B cell (primary cell): ENCODE results near the gene ARMH3. TPM values are rescaled to one million over a fixed set of nuclear protein-coding genes. Genes with fewer than 3 reads are reported as not detected.

Experiments
- ATAC-seq: fragments of 200-7000 bp; cut with Tn5 transposase; one replicate; pipeline ENCODE4 v1.10.0; 2021; ENCODE audit warnings: low read depth, mild to moderate bottlenecking, moderate number of reproducible peaks, moderate library complexity
- CTCF ChIA-PET: fragments of 350-600 bp; sonication (Branson Sonifier 250); formaldehyde crosslinking; loops from one replicate; lab custom pipeline; 2021; ENCODE audit warnings: antibody characterized with exemption, inconsistent platforms; lab: Charles Lee
- POLR2A ChIA-PET: fragments of 350-600 bp; sonication (Branson Sonifier 250); formaldehyde crosslinking; loops from one replicate; lab custom pipeline; 2021; ENCODE audit warnings: antibody characterized with exemption; lab: Charles Lee
- DNase-seq: peaks from one replicate; pipeline ENCODE4 v3.0.0; 2013
- H2AFZ ChIP-seq: 2 replicates; pipeline ENCODE4 v1.6.1; 2012; ENCODE audit warnings: mild to moderate bottlenecking, low read depth, low read length; ENCODE audit not compliant: insufficient read depth, poor library complexity, severe bottlenecking
- H3K27ac ChIP-seq, 2 donors: 1 replicate in 1 of 2; 2 replicates in 1 of 2; pipeline ENCODE4 v1.5.1; 2012 to 2013; ENCODE audit warnings: low read length in 2 of 2, mild to moderate bottlenecking in 2 of 2, moderate library complexity in 1 of 2
- H3K27me3 ChIP-seq, 4 experiments: fragments of 200-600 bp in 1 of 4; sonication (generic) in 1 of 4; replicated peaks in 1 of 4; 1 replicate in 2 of 4; 2 replicates in 2 of 4; pipeline versions ENCODE4 v1.6.1 to v1.7.0; 2013 to 2016; ENCODE audit warnings: low read length in 3 of 4, mild to moderate bottlenecking in 2 of 4, mixed read lengths in 1 of 4, moderate library complexity in 1 of 4; ENCODE audit not compliant: insufficient read depth in 4 of 4, control insufficient read depth in 3 of 4; ENCODE audit errors: control extremely low read depth in 1 of 4
- H3K36me3 ChIP-seq, 2 experiments: replicated peaks in 1 of 2; 1 replicate in 1 of 2; 2 replicates in 1 of 2; pipeline versions ENCODE4 v1.6.1 to v1.7.1; 2013; ENCODE audit warnings: low read length in 1 of 2; ENCODE audit not compliant: insufficient read depth in 2 of 2, control insufficient read depth in 1 of 2; ENCODE audit errors: control extremely low read depth in 1 of 2, extremely low read depth in 1 of 2
- H3K4me1 ChIP-seq, 2 donors: fragments of 200-600 bp in 1 of 2; sonication (generic) in 1 of 2; 1 replicate in 1 of 2; 2 replicates in 1 of 2; pipeline versions ENCODE4 v1.5.1 to v1.6.1; 2013 to 2017; ENCODE audit warnings: low read length in 2 of 2; ENCODE audit not compliant: control insufficient read depth in 2 of 2, insufficient read depth in 2 of 2
- H3K4me2 ChIP-seq: replicated peaks from 2 replicates; pipeline ENCODE3; 2012; ENCODE audit warnings: mild to moderate bottlenecking, low read depth, low read length; ENCODE audit not compliant: poor library complexity, severe bottlenecking
- H3K4me3 ChIP-seq, 5 experiments: fragments of 200-600 bp in 1 of 5; sonication (generic) in 1 of 5; 1 replicate in 3 of 5; 2 replicates in 2 of 5; pipeline versions ENCODE4 v1.5.1 to v1.7.0; 2011 to 2016; ENCODE audit warnings: low read length in 4 of 5, mild to moderate bottlenecking in 4 of 5, low read depth in 2 of 5, control low read depth in 1 of 5, moderate library complexity in 1 of 5; ENCODE audit not compliant: insufficient read depth in 1 of 5; ENCODE audit errors: control extremely low read depth in 1 of 5, extremely low read depth in 1 of 5
- H3K79me2 ChIP-seq: fragments of 200-600 bp; sonication (generic); one replicate; pipeline ENCODE4 v1.6.0; 2016; ENCODE audit warnings: low read length; ENCODE audit not compliant: control insufficient read depth, insufficient read depth
- H3K9ac ChIP-seq: fragments of 200-600 bp; sonication (generic); 2 replicates; pipeline ENCODE4 v1.6.1; 2017; ENCODE audit warnings: mild to moderate bottlenecking, low read length, moderate library complexity
- H3K9me3 ChIP-seq, 3 donors: one replicate each; pipeline versions ENCODE4 v1.6.1 to v1.7.1; 2013; ENCODE audit warnings: low read length in 2 of 3; ENCODE audit not compliant: control insufficient read depth in 2 of 3, insufficient read depth in 1 of 3; ENCODE audit errors: control extremely low read depth in 1 of 3
- H4K20me1 ChIP-seq: 2 replicates; pipeline ENCODE4 v1.6.0; 2012; ENCODE audit warnings: mild to moderate bottlenecking, low read length; ENCODE audit not compliant: insufficient read depth, control insufficient read depth, poor library complexity, severe bottlenecking
- H3K27ac Mint-ChIP-seq: one replicate; pipeline ENCODE4 v1.8.0; 2021; ENCODE audit warnings: mixed read lengths
- H3K27me3 Mint-ChIP-seq: one replicate; pipeline ENCODE4 v1.8.0; 2021; ENCODE audit warnings: mixed read lengths
- H3K4me1 Mint-ChIP-seq: one replicate; pipeline ENCODE4 v1.8.0; 2021; ENCODE audit warnings: mixed read lengths
- H3K4me3 Mint-ChIP-seq: one replicate; pipeline ENCODE4 v1.8.0; 2021; ENCODE audit warnings: mixed read lengths
- H3K9me3 Mint-ChIP-seq: one replicate; pipeline ENCODE4 v1.8.0; 2022; ENCODE audit warnings: mixed read lengths; ENCODE audit not compliant: insufficient read depth
- CTCF ChIP-seq: fragments of 200-600 bp; IDR thresholded peaks from one replicate; pipeline ENCODE4 v1.8.0; 2022; ENCODE audit warnings: antibody characterized with exemption, mild to moderate bottlenecking
- EZH2 ChIP-seq: IDR thresholded peaks from 2 replicates; pipeline ENCODE4 v1.6.1; 2012; ENCODE audit warnings: borderline replicate concordance, low read depth, mild to moderate bottlenecking, moderate library complexity, low read length; ENCODE audit not compliant: insufficient read depth, poor library complexity, severe bottlenecking
- WGBS: methylation state at CpG from one replicate; pipeline ENCODE4 v1.1.5; 2013; ENCODE audit warnings: missing lambda C conversion rate; ENCODE audit not compliant: insufficient coverage; 5-methylcytosine and 5-hydroxymethylcytosine counted together
- intact Hi-C: fragments of 100-400 bp; cut with micrococcal nuclease; formaldehyde crosslinking; loops from one replicate; pipeline ENCODE4 v1.10.0; 2022
- polyA plus RNA-seq: library from polyadenylated mRNA; depleted of rRNA; stranded (reverse); fragments of >200 nt; gene quantifications from 2 replicates; pipeline ENCODE4 v1.2.3, GENCODE V29; 2012
- total RNA-seq, 2 donors: library from RNA; stranded (reverse); fragments of 120-200 nt in 1 of 2; gene quantifications; 1 replicate in 1 of 2; 2 replicates in 1 of 2; pipeline versions ENCODE4 v1.2.3 to v1.2.4, GENCODE V29; 2013 to 2022

ARMH3 gene
- total and polyA plus RNA-seq, 2 donors (not counting 1 experiment from before 2014, with no cell fraction given): 33.4 to 40.7 TPM

GRCh38 chr10:101897633-101898032 is 158.3 kb downstream of the ARMH3 start:
- Histone ChIP-seq H3K4me2 (peak overlapping the region; percentile 12), H3K9ac (no peak overlapping the region), H4K20me1 (no peaks in the 10 kb centered on the region), H3K36me3 (peaks cover 0 to 1% of the 10 kb centered on the region in 2 experiments), H3K79me2 (peaks cover 43% of the 10 kb centered on the region), H2AFZ (no peak overlapping the region), H3K27me3 (no peaks in the 10 kb centered on the region), H3K27ac (no peak overlapping the region), H3K9me3 (no peaks in the 10 kb centered on the region), H3K4me3 (no peak overlapping the region), H3K4me1 (peaks cover 56 to 70% of the 10 kb centered on the region in 2 donors)
- TF ChIP-seq EZH2: no peak
- TF ChIP-seq CTCF: no peak
- ATAC-seq (no peak), DNase-seq (no peak)
- H3K27ac Mint-ChIP-seq: no peak overlapping the region
- H3K9me3 Mint-ChIP-seq: no peaks in the 10 kb centered on the region
- no peak overlapping the region for H3K4me3 Mint-ChIP-seq
- 87% methylated on average over 3 of the region's 4 CpGs for WGBS
- intact Hi-C loops: no loop called here
- ChIA-PET CTCF (interaction anchor here (1.2 to 30.4 kb wide), 9 partner anchors 8 to 108 kb away, joined by 3 to 986 read pairs (median 4); no protein-coding TSS in a partner anchor), POLR2A (interaction anchor here (0.5 to 0.7 kb wide), 2 partner anchors 43 to 49 kb away, joined by 3 to 5 read pairs; no protein-coding TSS in a partner anchor)
- H3K27me3 Mint-ChIP-seq: no peaks in the 10 kb centered on the region
- peaks cover 74% of the 10 kb centered on the region for H3K4me1 Mint-ChIP-seq

GRCh38 chr10:101896225-101896877 is 159.6 kb downstream of the ARMH3 start:
- no peaks in the 10 kb centered on the region for H3K9me3 ChIP-seq
- H3K27ac ChIP-seq: no peak overlapping the region
- ChIA-PET POLR2A (no interaction called here), CTCF (interaction anchor here (0.6 to 30.4 kb wide), 8 partner anchors 9 to 227 kb away, joined by 3 to 986 read pairs (median 4); no protein-coding TSS in a partner anchor)
- no peaks in the 10 kb centered on the region for H3K27me3 Mint-ChIP-seq
- peaks cover 43 to 58% of the 10 kb centered on the region in 2 donors for H3K4me1 ChIP-seq
- intact Hi-C loops: no loop called here
- H3K27me3 ChIP-seq: no peaks in the 10 kb centered on the region
- ATAC-seq: no peak
- peaks cover 62% of the 10 kb centered on the region for H3K4me1 Mint-ChIP-seq
- H3K4me3 ChIP-seq: no peak overlapping the region
- no peaks in the 10 kb centered on the region for H3K36me3 ChIP-seq
- H4K20me1 ChIP-seq: no peaks in the 10 kb centered on the region
- 78% methylated on average over 1 of the region's 1 CpG for WGBS
- DNase-seq: no peak
- no peaks in the 10 kb centered on the region for H3K9me3 Mint-ChIP-seq
- H3K27ac Mint-ChIP-seq: peak overlapping the region; percentile 11
- H3K9ac ChIP-seq: no peak overlapping the region
- no peak overlapping the region for H3K4me2 ChIP-seq
- no peak overlapping the region for H2AFZ ChIP-seq
- peaks cover 45% of the 10 kb centered on the region for H3K79me2 ChIP-seq
- TF ChIP-seq CTCF: no peak
- H3K4me3 Mint-ChIP-seq: no peak overlapping the region
